WTC11 (cell line): Measurements from ENCODE around the gene SDF4. TPM values are rescaled to one million over a fixed set of nuclear protein-coding genes. Genes with fewer than 3 reads are reported as not detected.

ENCODE experiments used
- ATAC-seq: fragments of 200-7000 bp; cut with Tn5 transposase; 2 replicates; pipeline ENCODE4 v1.10.0; 2021; ENCODE audit warnings: mild to moderate bottlenecking, moderate library complexity
- CTCF ChIA-PET: fragments of 300-600 bp; sonication (Branson Sonifier 250); formaldehyde crosslinking; loops from one replicate; lab custom pipeline; 2021; ENCODE audit warnings: antibody characterized with exemption; lab: Charles Lee
- POLR2A ChIA-PET: fragments of 350-600 bp; sonication (Branson Sonifier 250); formaldehyde crosslinking; loops from one replicate; lab custom pipeline; 2021; ENCODE audit warnings: antibody characterized with exemption; lab: Charles Lee
- DNase-seq: peaks from one replicate; pipeline ENCODE4 v3.0.0; 2021; ENCODE audit warnings: low spot score
- H3K27ac Mint-ChIP-seq: 2 replicates; pipeline ENCODE4 v1.8.0; 2021; ENCODE audit warnings: mixed read lengths
- H3K27me3 Mint-ChIP-seq: 2 replicates; pipeline ENCODE4 v1.8.0; 2021; ENCODE audit warnings: low read depth, mild to moderate bottlenecking, moderate library complexity, mixed read lengths
- H3K36me3 Mint-ChIP-seq: 2 replicates; pipeline ENCODE4 v1.8.0; 2021; ENCODE audit warnings: mixed read lengths
- H3K4me1 Mint-ChIP-seq: 2 replicates; pipeline ENCODE4 v1.8.0; 2022; ENCODE audit warnings: mixed read lengths
- H3K4me3 Mint-ChIP-seq: 2 replicates; pipeline ENCODE4 v1.8.0; 2021; ENCODE audit warnings: mild to moderate bottlenecking, moderate library complexity, mixed read lengths
- H3K9me3 Mint-ChIP-seq: 2 replicates; pipeline ENCODE4 v1.8.0; 2021; ENCODE audit warnings: mixed read lengths
- ELF4 ChIP-seq: sonication (generic); formaldehyde crosslinking; IDR thresholded peaks from 2 replicates; pipeline ENCODE4 v1.8.1; 2022; ENCODE audit warnings: low read depth, mild to moderate bottlenecking, moderate library complexity, missing genetic modification reagents
- GTF2I ChIP-seq: fragments of 250-450 bp; sonication (Bioruptor Pico); conservative IDR thresholded peaks from 2 replicates; pipeline ENCODE4 v1.4.0; 2021; ENCODE audit warnings: mild to moderate bottlenecking
- IRF2 ChIP-seq: sonication (generic); formaldehyde crosslinking; IDR thresholded peaks from 2 replicates; pipeline ENCODE4 v1.8.0; 2022; ENCODE audit warnings: low read depth, missing genetic modification reagents, borderline replicate concordance
- MLX ChIP-seq: sonication (generic); formaldehyde crosslinking; IDR thresholded peaks from 2 replicates; pipeline ENCODE4 v1.8.1; 2023; ENCODE audit warnings: mild to moderate bottlenecking, missing genetic modification reagents, moderate library complexity
- MYBL2 ChIP-seq: sonication (generic); formaldehyde crosslinking; IDR thresholded peaks from 2 replicates; pipeline ENCODE4 v1.8.1; 2023; ENCODE audit warnings: mild to moderate bottlenecking, moderate library complexity, missing genetic modification reagents
- NFYB ChIP-seq: sonication (generic); formaldehyde crosslinking; conservative IDR thresholded peaks from 2 replicates; pipeline ENCODE4 v1.8.0; 2022; ENCODE audit warnings: low read depth, missing genetic modification reagents
- NR3C1 ChIP-seq: sonication (generic); formaldehyde crosslinking; conservative IDR thresholded peaks from 2 replicates; pipeline ENCODE4 v1.8.1; 2023; ENCODE audit warnings: low read depth, mild to moderate bottlenecking, missing genetic modification reagents
- OVOL2 ChIP-seq: fragments of 250-450 bp; sonication (Bioruptor Pico); IDR thresholded peaks from 2 replicates; pipeline ENCODE4 v1.9.0; 2021; ENCODE audit warnings: mild to moderate bottlenecking, borderline replicate concordance
- PRRX2 ChIP-seq: fragments of 250-450 bp; sonication (Bioruptor Pico); IDR thresholded peaks from 2 replicates; pipeline ENCODE4 v1.8.0; 2021; ENCODE audit warnings: mild to moderate bottlenecking
- RORB ChIP-seq: fragments of 250-450 bp; sonication (Bioruptor Pico); IDR thresholded peaks from 2 replicates; pipeline ENCODE4 v1.9.0; 2021; ENCODE audit warnings: mild to moderate bottlenecking
- SMAD4 ChIP-seq: sonication (generic); formaldehyde crosslinking; IDR thresholded peaks from 2 replicates; pipeline ENCODE4 v1.8.0; 2022; ENCODE audit warnings: mild to moderate bottlenecking, missing genetic modification reagents
- SP1 ChIP-seq: sonication (generic); formaldehyde crosslinking; conservative IDR thresholded peaks from 2 replicates; pipeline ENCODE4 v1.8.1; 2022; ENCODE audit warnings: missing genetic modification reagents
- TCF7 ChIP-seq: sonication (generic); formaldehyde crosslinking; IDR thresholded peaks from 2 replicates; pipeline ENCODE4 v1.8.0; 2022; ENCODE audit warnings: mild to moderate bottlenecking, low read depth, missing genetic modification reagents, moderate library complexity
- TEAD4 ChIP-seq: sonication (generic); formaldehyde crosslinking; IDR thresholded peaks from 2 replicates; pipeline ENCODE4 v1.8.0; 2022; ENCODE audit warnings: mild to moderate bottlenecking, missing genetic modification reagents
- ZNF219 ChIP-seq: sonication (generic); formaldehyde crosslinking; IDR thresholded peaks from 2 replicates; pipeline ENCODE4 v1.8.0; 2023; ENCODE audit warnings: missing genetic modification reagents, mild to moderate bottlenecking, borderline replicate concordance
- ZNF317 ChIP-seq: sonication (generic); formaldehyde crosslinking; IDR thresholded peaks from 2 replicates; pipeline ENCODE4 v1.8.1; 2023; ENCODE audit warnings: low read depth, mild to moderate bottlenecking, moderate library complexity, missing genetic modification reagents, borderline replicate concordance
- ZNF416 ChIP-seq: fragments of 250-450 bp; sonication (Bioruptor Pico); IDR thresholded peaks from 2 replicates; pipeline ENCODE4 v1.9.0; 2021; ENCODE audit warnings: mild to moderate bottlenecking, inconsistent platforms
- ZNF512 ChIP-seq: sonication (generic); formaldehyde crosslinking; IDR thresholded peaks from 2 replicates; pipeline ENCODE4 v1.8.1; 2022; ENCODE audit warnings: missing genetic modification reagents, borderline replicate concordance
- ZSCAN18 ChIP-seq: fragments of 250-450 bp; sonication (Bioruptor Pico); IDR thresholded peaks from 2 replicates; pipeline ENCODE4 v2.1.2; 2022; ENCODE audit warnings: mild to moderate bottlenecking, moderate library complexity
- total RNA-seq: library from RNA; stranded (reverse); gene quantifications from 3 replicates; pipeline ENCODE4 v1.2.3, GENCODE V29; 2021
- TF ChIP-seq, protein P1 (sequence below): fragments of 250-450 bp; sonication (Bioruptor Pico); IDR thresholded peaks from 2 replicates; pipeline ENCODE4 v1.9.0; 2021; ENCODE audit warnings: mild to moderate bottlenecking
- TF ChIP-seq, protein P2 (sequence below): sonication (generic); formaldehyde crosslinking; conservative IDR thresholded peaks from 2 replicates; pipeline ENCODE4 v1.8.1; 2023; ENCODE audit warnings: mild to moderate bottlenecking, low read depth, missing genetic modification reagents, moderate library complexity
- TF ChIP-seq, protein P3 (sequence below): sonication (generic); formaldehyde crosslinking; IDR thresholded peaks from 2 replicates; pipeline ENCODE4 v1.8.0; 2022; ENCODE audit warnings: mild to moderate bottlenecking, missing genetic modification reagents
- TF ChIP-seq, protein P4 (sequence below): sonication (generic); formaldehyde crosslinking; IDR thresholded peaks from 2 replicates; pipeline ENCODE4 v1.8.1; 2023; ENCODE audit warnings: mild to moderate bottlenecking, missing genetic modification reagents, moderate library complexity
- TF ChIP-seq, protein P5 (sequence below): sonication (generic); formaldehyde crosslinking; IDR thresholded peaks from 2 replicates; pipeline ENCODE4 v1.8.0; 2022; ENCODE audit warnings: mild to moderate bottlenecking, missing genetic modification reagents

SDF4 gene
- total RNA-seq, 1 experiment from 2014 or later = 101 TPM

DNA sequence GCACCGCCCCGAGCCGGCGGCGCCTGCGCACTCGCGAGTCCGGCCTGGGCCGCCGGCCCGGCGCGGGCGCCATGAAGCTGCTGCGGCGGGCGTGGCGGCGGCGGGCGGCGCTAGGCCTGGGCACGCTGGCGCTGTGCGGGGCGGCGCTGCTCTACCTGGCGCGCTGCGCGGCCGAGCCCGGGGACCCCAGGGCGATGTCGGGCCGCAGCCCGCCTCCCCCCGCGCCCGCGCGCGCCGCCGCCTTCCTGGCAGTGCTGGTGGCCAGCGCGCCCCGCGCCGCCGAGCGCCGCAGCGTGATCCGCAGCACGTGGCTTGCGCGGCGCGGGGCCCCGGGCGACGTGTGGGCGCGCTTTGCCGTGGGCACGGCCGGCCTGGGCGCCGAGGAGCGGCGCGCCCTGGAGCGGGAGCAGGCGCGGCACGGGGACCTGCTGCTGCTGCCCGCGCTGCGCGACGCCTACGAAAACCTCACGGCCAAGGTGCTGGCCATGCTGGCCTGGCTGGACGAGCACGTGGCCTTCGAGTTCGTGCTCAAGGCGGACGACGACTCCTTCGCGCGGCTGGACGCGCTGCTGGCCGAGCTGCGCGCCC is 501 bp upstream of the SDF4 start, which contains the start of gene B3GALT6:
B3GALT6 (plus strand) TSS at position 30 of the 588 bp plus-strand sequence; CDS start at position 72, 42 bp downstream.
- Mint-ChIP-seq H3K36me3 (peaks cover 10% of the 10 kb centered on the region), H3K4me1 (peaks cover 10% of the 10 kb centered on the region), H3K4me3 (peak within 1 kb of the TSS; percentile 90), H3K9me3 (peaks cover 3% of the 10 kb centered on the region; the same call in 1 of the 2 replicates), H3K27ac (peak within 1 kb of the TSS; percentile 81), H3K27me3 (no peaks in the 10 kb centered on the region)
- CTCF ChIA-PET = interaction anchor here (2.0 to 2.3 kb wide), 2 partner anchors 59 to 110 kb away, joined by 9 to 19 read pairs; no protein-coding TSS in a partner anchor
- POLR2A ChIA-PET = no interaction called here
- no peak for DNase-seq
- no peak for ATAC-seq
- TF ChIP-seq MLX (CRISPR knock-in tag) (no peak), GTF2I (no peak), ZNF416 (CRISPR knock-in tag) (no peak), ELF4 (CRISPR knock-in tag) (no peak), MYBL2 (peak; percentile 81; the same call in 1 of the 2 replicates), NR3C1 (CRISPR knock-in tag) (no peak), SP1 (CRISPR knock-in tag) (0 out of 2 replicates have a peak, but pooled peaks have one; percentile 19), ZNF317 (CRISPR knock-in tag) (0 out of 2 replicates have a peak, but pooled peaks have one; percentile 9), PRRX2 (CRISPR knock-in tag) (no peak), OVOL2 (CRISPR knock-in tag) (no peak), TEAD4 (CRISPR knock-in tag) (peak; percentile 92; the same call in 1 of the 2 replicates), ZNF219 (peak; percentile 93), RORB (CRISPR knock-in tag) (no peak), SMAD4 (CRISPR knock-in tag) (peak; percentile 77; the same call in 1 of the 2 replicates), ZSCAN18 (no peak), NFYB (peak; percentile 56), ZNF512 (CRISPR knock-in tag) (no peak), TCF7 (CRISPR knock-in tag) (peak; percentile 98), IRF2 (CRISPR knock-in tag) (peak; percentile 91)
- TF ChIP-seq, protein P1, sequence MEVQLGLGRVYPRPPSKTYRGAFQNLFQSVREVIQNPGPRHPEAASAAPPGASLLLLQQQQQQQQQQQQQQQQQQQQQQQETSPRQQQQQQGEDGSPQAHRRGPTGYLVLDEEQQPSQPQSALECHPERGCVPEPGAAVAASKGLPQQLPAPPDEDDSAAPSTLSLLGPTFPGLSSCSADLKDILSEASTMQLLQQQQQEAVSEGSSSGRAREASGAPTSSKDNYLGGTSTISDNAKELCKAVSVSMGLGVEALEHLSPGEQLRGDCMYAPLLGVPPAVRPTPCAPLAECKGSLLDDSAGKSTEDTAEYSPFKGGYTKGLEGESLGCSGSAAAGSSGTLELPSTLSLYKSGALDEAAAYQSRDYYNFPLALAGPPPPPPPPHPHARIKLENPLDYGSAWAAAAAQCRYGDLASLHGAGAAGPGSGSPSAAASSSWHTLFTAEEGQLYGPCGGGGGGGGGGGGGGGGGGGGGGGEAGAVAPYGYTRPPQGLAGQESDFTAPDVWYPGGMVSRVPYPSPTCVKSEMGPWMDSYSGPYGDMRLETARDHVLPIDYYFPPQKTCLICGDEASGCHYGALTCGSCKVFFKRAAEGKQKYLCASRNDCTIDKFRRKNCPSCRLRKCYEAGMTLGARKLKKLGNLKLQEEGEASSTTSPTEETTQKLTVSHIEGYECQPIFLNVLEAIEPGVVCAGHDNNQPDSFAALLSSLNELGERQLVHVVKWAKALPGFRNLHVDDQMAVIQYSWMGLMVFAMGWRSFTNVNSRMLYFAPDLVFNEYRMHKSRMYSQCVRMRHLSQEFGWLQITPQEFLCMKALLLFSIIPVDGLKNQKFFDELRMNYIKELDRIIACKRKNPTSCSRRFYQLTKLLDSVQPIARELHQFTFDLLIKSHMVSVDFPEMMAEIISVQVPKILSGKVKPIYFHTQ (CRISPR knock-in tag) = no peak
- TF ChIP-seq, protein P2, sequence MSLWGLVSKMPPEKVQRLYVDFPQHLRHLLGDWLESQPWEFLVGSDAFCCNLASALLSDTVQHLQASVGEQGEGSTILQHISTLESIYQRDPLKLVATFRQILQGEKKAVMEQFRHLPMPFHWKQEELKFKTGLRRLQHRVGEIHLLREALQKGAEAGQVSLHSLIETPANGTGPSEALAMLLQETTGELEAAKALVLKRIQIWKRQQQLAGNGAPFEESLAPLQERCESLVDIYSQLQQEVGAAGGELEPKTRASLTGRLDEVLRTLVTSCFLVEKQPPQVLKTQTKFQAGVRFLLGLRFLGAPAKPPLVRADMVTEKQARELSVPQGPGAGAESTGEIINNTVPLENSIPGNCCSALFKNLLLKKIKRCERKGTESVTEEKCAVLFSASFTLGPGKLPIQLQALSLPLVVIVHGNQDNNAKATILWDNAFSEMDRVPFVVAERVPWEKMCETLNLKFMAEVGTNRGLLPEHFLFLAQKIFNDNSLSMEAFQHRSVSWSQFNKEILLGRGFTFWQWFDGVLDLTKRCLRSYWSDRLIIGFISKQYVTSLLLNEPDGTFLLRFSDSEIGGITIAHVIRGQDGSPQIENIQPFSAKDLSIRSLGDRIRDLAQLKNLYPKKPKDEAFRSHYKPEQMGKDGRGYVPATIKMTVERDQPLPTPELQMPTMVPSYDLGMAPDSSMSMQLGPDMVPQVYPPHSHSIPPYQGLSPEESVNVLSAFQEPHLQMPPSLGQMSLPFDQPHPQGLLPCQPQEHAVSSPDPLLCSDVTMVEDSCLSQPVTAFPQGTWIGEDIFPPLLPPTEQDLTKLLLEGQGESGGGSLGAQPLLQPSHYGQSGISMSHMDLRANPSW (CRISPR knock-in tag) = no peak
- TF ChIP-seq, protein P3, sequence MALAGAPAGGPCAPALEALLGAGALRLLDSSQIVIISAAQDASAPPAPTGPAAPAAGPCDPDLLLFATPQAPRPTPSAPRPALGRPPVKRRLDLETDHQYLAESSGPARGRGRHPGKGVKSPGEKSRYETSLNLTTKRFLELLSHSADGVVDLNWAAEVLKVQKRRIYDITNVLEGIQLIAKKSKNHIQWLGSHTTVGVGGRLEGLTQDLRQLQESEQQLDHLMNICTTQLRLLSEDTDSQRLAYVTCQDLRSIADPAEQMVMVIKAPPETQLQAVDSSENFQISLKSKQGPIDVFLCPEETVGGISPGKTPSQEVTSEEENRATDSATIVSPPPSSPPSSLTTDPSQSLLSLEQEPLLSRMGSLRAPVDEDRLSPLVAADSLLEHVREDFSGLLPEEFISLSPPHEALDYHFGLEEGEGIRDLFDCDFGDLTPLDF (CRISPR knock-in tag) = peak; percentile 68; the same call in 1 of the 2 replicates
- TF ChIP-seq, protein P4, sequence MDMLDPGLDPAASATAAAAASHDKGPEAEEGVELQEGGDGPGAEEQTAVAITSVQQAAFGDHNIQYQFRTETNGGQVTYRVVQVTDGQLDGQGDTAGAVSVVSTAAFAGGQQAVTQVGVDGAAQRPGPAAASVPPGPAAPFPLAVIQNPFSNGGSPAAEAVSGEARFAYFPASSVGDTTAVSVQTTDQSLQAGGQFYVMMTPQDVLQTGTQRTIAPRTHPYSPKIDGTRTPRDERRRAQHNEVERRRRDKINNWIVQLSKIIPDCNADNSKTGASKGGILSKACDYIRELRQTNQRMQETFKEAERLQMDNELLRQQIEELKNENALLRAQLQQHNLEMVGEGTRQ = no peak
- TF ChIP-seq, protein P5, sequence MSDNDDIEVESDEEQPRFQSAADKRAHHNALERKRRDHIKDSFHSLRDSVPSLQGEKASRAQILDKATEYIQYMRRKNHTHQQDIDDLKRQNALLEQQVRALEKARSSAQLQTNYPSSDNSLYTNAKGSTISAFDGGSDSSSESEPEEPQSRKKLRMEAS (CRISPR knock-in tag) = peak; percentile 77; the same call in 1 of the 2 replicates
